ENCODE data around the gene CDCA3.

CDCA3 gene

GRCh38 chr12:6852651-6853354, 1.7 kb upstream of the CDCA3 start:
- DNase-seq = peak; percentile 79 to 87

GRCh38 chr12:6851921-6852650, 1.0 kb upstream of the CDCA3 start, which contains the start of gene USP5:
Gene USP5, plus strand, starts transcription at chr12:6852150. Its CDS starts 30 bp downstream, at chr12:6852180.
- DNase-seq = peak; percentile 98

GRCh38 chr12:6850796-6851152, 312 bp downstream of the CDCA3 start:
- DNase-seq = no peak

- no peak for DNase-seq
These were observed 1.0 kb downstream of the CDCA3 start for GRCh38 chr12:6849976-6850560.

GRCh38 chr12:6849427-6849826, 1.7 kb downstream of the CDCA3 start:
- DNase-seq = no peak

GRCh38 chr12:6847676-6848075, 3.4 kb downstream of the CDCA3 start:
- DNase-seq = no peak

- DNase-seq = no peak
These were observed 4.7 kb downstream of the CDCA3 start for GRCh38 chr12:6846316-6846869.

GRCh38 chr12:6845395-6845794, 5.7 kb downstream of the CDCA3 start:
- no peak for DNase-seq

- DNase-seq = no peak
These were observed 7.8 kb downstream of the CDCA3 start for GRCh38 chr12:6843118-6843902.

GRCh38 chr12:6842075-6842474, 9.0 kb downstream of the CDCA3 start:
- DNase-seq = no peak

- DNase-seq = no peak
These were observed 10.1 kb downstream of the CDCA3 start, which contains the start of gene GNB3 for GRCh38 chr12:6840761-6841515. Gene GNB3, plus strand, starts transcription at chr12:6840925. Its CDS starts 363 bp downstream, at chr12:6841288.

- no peak for DNase-seq
These were observed 10.8 kb downstream of the CDCA3 start for GRCh38 chr12:6840330-6840729.

- DNase-seq = no peak
These were observed 11.4 kb downstream of the CDCA3 start for GRCh38 chr12:6839482-6840201.

GRCh38 chr12:6838854-6839253, 12.2 kb downstream of the CDCA3 start:
- DNase-seq = no peak

- DNase-seq = no peak
These were observed 13.6 kb downstream of the CDCA3 start for GRCh38 chr12:6837370-6838060.

- DNase-seq = no peak
These were observed 14.2 kb downstream of the CDCA3 start for GRCh38 chr12:6836851-6837250.

GRCh38 chr12:6834873-6835272, 16.2 kb downstream of the CDCA3 start:
- no peak for DNase-seq

- no peak for DNase-seq
These were observed 16.8 kb downstream of the CDCA3 start for GRCh38 chr12:6834254-6834653.

- no peak for DNase-seq
These were observed 17.7 kb downstream of the CDCA3 start for GRCh38 chr12:6833189-6833890.

- no peak for DNase-seq
These were observed 19.0 kb downstream of the CDCA3 start for GRCh38 chr12:6832125-6832524.

Data from activated T-cell treated with anti-CD3 and anti-CD28 coated beads, Interleukin-2, amount 50 U/mL, for 48 hours (primary cell).